GM18508 (cell line): ENCODE data around the gene FMNL3.

Source experiments
- ATAC-seq: cut with Tn5 transposase; IDR thresholded peaks from one replicate; pipeline ENCODE4 v1.9.1; 2021; ENCODE audit warnings: moderate number of reproducible peaks; ENCODE audit not compliant: insufficient read depth, unreplicated experiment

FMNL3 gene

GRCh38 chr12:49683599-49684309 is 23.5 kb downstream of the FMNL3 start:
- no peak for ATAC-seq

- no peak for ATAC-seq
Observed at GRCh38 chr12:49680075-49680474, 27.1 kb downstream of the FMNL3 start.

GRCh38 chr12:49678711-49679110 is 28.5 kb downstream of the FMNL3 start:
- ATAC-seq = no peak

GRCh38 chr12:49675137-49675536 is 32.1 kb downstream of the FMNL3 start:
- no peak for ATAC-seq

- ATAC-seq = no peak
Observed at GRCh38 chr12:49674318-49674981, 32.8 kb downstream of the FMNL3 start.

- ATAC-seq = no peak
Observed at GRCh38 chr12:49673446-49674317, 33.5 kb downstream of the FMNL3 start.

- no peak for ATAC-seq
Observed at GRCh38 chr12:49672301-49673217, 34.6 kb downstream of the FMNL3 start.

GRCh38 chr12:49671031-49671765 is 36.0 kb downstream of the FMNL3 start:
- no peak for ATAC-seq

- no peak for ATAC-seq
Observed at GRCh38 chr12:49669796-49670195, 37.4 kb downstream of the FMNL3 start.

- ATAC-seq = no peak
Observed at GRCh38 chr12:49667325-49668090, 39.7 kb downstream of the FMNL3 start.

- ATAC-seq = no peak
Observed at GRCh38 chr12:49666176-49666575, 41.0 kb downstream of the FMNL3 start.

GRCh38 chr12:49665384-49665783 is 41.8 kb downstream of the FMNL3 start:
- no peak for ATAC-seq

GRCh38 chr12:49664591-49665239 is 42.5 kb downstream of the FMNL3 start:
- no peak for ATAC-seq

- ATAC-seq = no peak
Observed at GRCh38 chr12:49664167-49664566, 43.0 kb downstream of the FMNL3 start.

GRCh38 chr12:49662998-49663843 is 44.0 kb downstream of the FMNL3 start:
- peak; percentile 37 for ATAC-seq

- ATAC-seq = no peak
Observed at GRCh38 chr12:49661746-49662145, 45.5 kb downstream of the FMNL3 start.

GRCh38 chr12:49661191-49661590 is 46.0 kb downstream of the FMNL3 start:
- no peak for ATAC-seq
